HEK293 (cell line): ENCODE results near the gene SLC38A3.
A peak's percentile ranks its signal among the peaks of the same experiment; 100 is the strongest.

Experiments
- CTCF ChIA-PET: fragments of 350-600 bp; formaldehyde crosslinking; extraction: SDS; loops from one replicate; lab custom pipeline; 2021; ENCODE audit warnings: antibody characterized with exemption; lab: Yijun Ruan, JAX
- POLR2A ChIA-PET: fragments of 300-600 bp; formaldehyde crosslinking; extraction: SDS; loops from one replicate; lab custom pipeline; 2020; ENCODE audit warnings: antibody characterized with exemption, inconsistent platforms; lab: Yijun Ruan, JAX
- H3K27ac ChIP-seq: fragments of 200-500 bp; sonication (Bioruptor generic); 2 replicates; pipeline ENCODE4 v1.5.1; 2014; ENCODE audit warnings: low read depth, low read length, control low read depth, inconsistent platforms; ENCODE audit errors: extremely low read depth
- H3K36me3 ChIP-seq, 2 experiments: fragments of 200-500 bp in 1 of 2; sonication (Bioruptor generic) in 1 of 2; 1 replicate in 1 of 2; 2 replicates in 1 of 2; pipeline ENCODE4 v1.5.1; 2014 to 2017; ENCODE audit warnings: inconsistent platforms in 2 of 2, low read length in 2 of 2; ENCODE audit not compliant: control insufficient read depth in 2 of 2, insufficient read depth in 1 of 2
- H3K4me1 ChIP-seq: fragments of 200-500 bp; sonication (Bioruptor generic); 2 replicates; pipeline ENCODE4 v1.5.1; 2014; ENCODE audit warnings: mild to moderate bottlenecking, low read length, inconsistent platforms; ENCODE audit not compliant: control insufficient read depth, insufficient read depth
- H3K4me3 ChIP-seq: 2 replicates; pipeline ENCODE4 v1.5.1; 2011; ENCODE audit warnings: low read depth, mild to moderate bottlenecking, control low read depth, low read length, moderate library complexity
- H3K9me3 ChIP-seq: fragments of 200-500 bp; sonication (Bioruptor generic); 2 replicates; pipeline ENCODE4 v1.5.1; 2014; ENCODE audit warnings: low read depth, low read length, inconsistent platforms; ENCODE audit not compliant: control insufficient read depth, insufficient read depth
- MEIS1 ChIP-seq: sonication (generic); formaldehyde crosslinking; IDR thresholded peaks from 2 replicates; pipeline ENCODE4 v1.8.1; 2022; ENCODE audit warnings: missing genetic modification reagents, mild to moderate bottlenecking, borderline replicate concordance
- PRDM1 ChIP-seq: fragments of 450-650 bp; formaldehyde crosslinking; IDR thresholded peaks from 2 replicates; pipeline ENCODE4; 2016; ENCODE audit warnings: missing biosample characterization, missing genetic modification characterization
- REPIN1 ChIP-seq: fragments of 450-650 bp; formaldehyde crosslinking; IDR thresholded peaks from 2 replicates; pipeline ENCODE4 v1.5.1; 2017; ENCODE audit warnings: missing biosample characterization, missing genetic modification characterization, low read depth
- SP7 ChIP-seq: fragments of 450-650 bp; formaldehyde crosslinking; IDR thresholded peaks from 2 replicates; pipeline ENCODE4 v1.5.1; 2016; ENCODE audit warnings: missing biosample characterization, missing genetic modification characterization
- ZFHX2 ChIP-seq: fragments of 450-650 bp; formaldehyde crosslinking; conservative IDR thresholded peaks from 2 replicates; pipeline ENCODE4 v1.5.1; 2016; ENCODE audit warnings: missing biosample characterization, missing genetic modification characterization
- ZIC2 ChIP-seq: fragments of 450-650 bp; formaldehyde crosslinking; IDR thresholded peaks from 2 replicates; pipeline ENCODE4 v1.5.1; 2016; ENCODE audit warnings: missing biosample characterization, missing genetic modification characterization
- ZNF23 ChIP-seq: fragments of 450-650 bp; formaldehyde crosslinking; IDR thresholded peaks from 2 replicates; pipeline ENCODE4 v1.5.1; 2016; ENCODE audit warnings: missing biosample characterization, missing genetic modification characterization, borderline replicate concordance
- ZNF341 ChIP-seq: fragments of 450-650 bp; formaldehyde crosslinking; IDR thresholded peaks from 2 replicates; pipeline ENCODE4; 2016; ENCODE audit warnings: low read depth, missing biosample characterization, missing genetic modification characterization
- ZNF416 ChIP-seq: fragments of 450-650 bp; formaldehyde crosslinking; IDR thresholded peaks from 2 replicates; pipeline ENCODE4 v1.5.1; 2016; ENCODE audit warnings: missing biosample characterization, missing genetic modification characterization
- ZNF433 ChIP-seq: fragments of 450-650 bp; formaldehyde crosslinking; IDR thresholded peaks from 2 replicates; pipeline ENCODE4 v1.5.1; 2016; ENCODE audit warnings: missing biosample characterization, missing genetic modification characterization, low read depth
- ZNF560 ChIP-seq: fragments of 450-650 bp; formaldehyde crosslinking; IDR thresholded peaks from 2 replicates; pipeline ENCODE4 v1.5.1; 2017; ENCODE audit warnings: missing biosample characterization, missing genetic modification characterization, borderline replicate concordance
- ZNF600 ChIP-seq: fragments of 450-650 bp; formaldehyde crosslinking; IDR thresholded peaks from 2 replicates; pipeline ENCODE4 v1.5.1; 2016; ENCODE audit warnings: missing biosample characterization, missing genetic modification characterization
- ZNF629 ChIP-seq: fragments of 450-650 bp; formaldehyde crosslinking; IDR thresholded peaks from 2 replicates; pipeline ENCODE4 v1.5.1; 2017; ENCODE audit warnings: missing biosample characterization, missing genetic modification characterization
- ZNF660 ChIP-seq: fragments of 450-650 bp; IDR thresholded peaks from 2 replicates; pipeline ENCODE4 v1.5.1; 2018; ENCODE audit warnings: missing biosample characterization, mild to moderate bottlenecking, missing genetic modification characterization
- ZNF768 ChIP-seq: fragments of 450-650 bp; formaldehyde crosslinking; IDR thresholded peaks from 2 replicates; pipeline ENCODE4 v1.5.1; 2018; ENCODE audit warnings: missing biosample characterization, mild to moderate bottlenecking, missing genetic modification characterization
- ZNF785 ChIP-seq: fragments of 450-650 bp; formaldehyde crosslinking; IDR thresholded peaks from 2 replicates; pipeline ENCODE4 v1.5.1; 2016; ENCODE audit warnings: missing biosample characterization, missing genetic modification characterization
- TF ChIP-seq, protein P1 (sequence below): fragments of 450-650 bp; formaldehyde crosslinking; IDR thresholded peaks from 2 replicates; pipeline ENCODE4; 2016; ENCODE audit warnings: missing biosample characterization, missing genetic modification characterization
- TF ChIP-seq, protein P2 (sequence below): fragments of 450-650 bp; formaldehyde crosslinking; IDR thresholded peaks from 2 replicates; pipeline ENCODE4 v1.5.1; 2016; ENCODE audit warnings: missing biosample characterization, missing genetic modification characterization
- TF ChIP-seq, protein P3 (sequence below): fragments of 450-650 bp; formaldehyde crosslinking; IDR thresholded peaks from 2 replicates; pipeline ENCODE4 v1.5.1; 2016; ENCODE audit warnings: missing biosample characterization, missing genetic modification characterization, borderline replicate concordance
- TF ChIP-seq, protein P4 (sequence below): fragments of 450-650 bp; formaldehyde crosslinking; IDR thresholded peaks from 2 replicates; pipeline ENCODE4 v1.5.1; 2016; ENCODE audit warnings: missing biosample characterization, missing genetic modification characterization

The SLC38A3 gene

DNA sequence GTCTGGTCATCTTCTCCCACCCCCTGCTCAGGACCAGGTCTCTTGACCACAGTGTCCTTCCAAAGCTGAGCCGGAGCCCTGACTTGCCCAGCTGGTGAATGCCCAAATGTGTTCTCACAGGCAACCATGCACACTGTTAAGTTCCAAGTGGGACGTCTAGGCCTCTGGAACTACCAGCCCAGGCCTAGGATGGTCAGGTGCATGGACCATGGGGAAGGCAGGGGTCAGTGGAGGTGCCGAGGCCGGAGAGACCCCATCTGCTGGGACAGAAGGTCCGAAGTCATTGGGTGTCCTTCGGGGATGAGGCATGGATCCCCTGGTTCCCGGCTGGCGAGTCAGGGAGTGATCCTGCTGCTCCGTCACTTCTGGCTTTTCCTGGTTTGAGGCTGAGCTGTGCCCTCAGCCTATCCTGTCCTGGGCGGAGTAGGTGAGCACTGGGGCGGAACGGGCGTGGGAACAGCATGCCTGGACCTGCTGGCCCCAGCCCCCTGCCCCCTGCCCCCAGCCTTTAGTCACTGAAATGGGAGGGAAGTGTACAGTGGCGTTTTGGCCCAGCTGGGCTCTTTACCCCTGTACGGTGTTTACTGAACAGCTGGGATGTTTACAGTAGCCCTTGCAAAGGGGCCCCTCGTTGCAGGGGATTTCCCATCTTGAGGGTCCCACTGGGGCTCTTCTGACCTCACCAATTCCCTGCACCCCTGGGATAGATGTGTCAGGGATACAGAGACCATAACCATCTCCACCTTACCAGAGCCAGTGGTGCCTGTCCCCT is 37.8 kb upstream of the SLC38A3 start:
- Histone ChIP-seq H3K9me3 (no peaks in the 10 kb centered on the region), H3K27ac (0 out of 2 replicates have a peak overlapping the region, but pooled peaks have one; percentile 24), H3K4me1 (peaks cover 10% of the 10 kb centered on the region), H3K4me3 (no peak overlapping the region), H3K36me3 (peaks cover 0 to 33% of the 10 kb centered on the region in 2 experiments; a peak in 1 of 3 replicates)
- ChIA-PET POLR2A (no interaction called here), CTCF (no interaction called here)
- TF ChIP-seq REPIN1 (tag by site-specific recombination) (no peak), ZNF785 (no peak), MEIS1 (CRISPR knock-in tag) (no peak), ZIC2 (peak; percentile 54; the same call in 1 of the 2 replicates), ZNF600 (tag by site-specific recombination) (0 out of 2 replicates have a peak, but pooled peaks have one; percentile 23), ZNF341 (tag by site-specific recombination) (peak; percentile 20; the same call in 1 of the 2 replicates), ZFHX2 (tag by site-specific recombination) (no peak)

DNA sequence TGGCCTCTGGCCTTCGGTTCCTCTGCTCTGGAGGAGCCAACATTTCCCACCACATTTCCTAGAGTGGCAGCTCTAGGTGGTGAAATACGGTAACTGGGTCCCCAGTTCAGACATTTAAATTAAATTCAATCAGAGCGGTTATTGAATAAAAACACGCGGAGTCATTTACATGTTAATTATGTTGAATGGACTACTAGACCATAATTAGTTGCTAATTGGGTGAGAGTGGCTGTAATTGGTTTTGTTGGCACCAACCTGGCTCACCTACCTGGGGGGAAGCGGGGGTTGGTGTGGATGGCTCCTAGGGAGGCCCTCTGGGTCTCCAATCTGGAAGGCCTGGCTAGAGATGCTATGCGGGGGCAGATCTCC is 37.2 kb upstream of the SLC38A3 start:
- Histone ChIP-seq H3K27ac (0 out of 2 replicates have a peak overlapping the region, but pooled peaks have one; percentile 16), H3K4me1 (peaks cover 10% of the 10 kb centered on the region), H3K36me3 (peaks cover 0 to 28% of the 10 kb centered on the region in 2 experiments; a peak in 1 of 3 replicates), H3K4me3 (no peak overlapping the region), H3K9me3 (no peaks in the 10 kb centered on the region)
- ChIA-PET CTCF (interaction anchor here (0.8 kb wide), 1 partner anchor 47 kb away, joined by 3 read pairs; no protein-coding TSS in a partner anchor), POLR2A (no interaction called here)
- no peak for TF ChIP-seq PRDM1 (tag by site-specific recombination)
- TF ChIP-seq, protein P1, sequence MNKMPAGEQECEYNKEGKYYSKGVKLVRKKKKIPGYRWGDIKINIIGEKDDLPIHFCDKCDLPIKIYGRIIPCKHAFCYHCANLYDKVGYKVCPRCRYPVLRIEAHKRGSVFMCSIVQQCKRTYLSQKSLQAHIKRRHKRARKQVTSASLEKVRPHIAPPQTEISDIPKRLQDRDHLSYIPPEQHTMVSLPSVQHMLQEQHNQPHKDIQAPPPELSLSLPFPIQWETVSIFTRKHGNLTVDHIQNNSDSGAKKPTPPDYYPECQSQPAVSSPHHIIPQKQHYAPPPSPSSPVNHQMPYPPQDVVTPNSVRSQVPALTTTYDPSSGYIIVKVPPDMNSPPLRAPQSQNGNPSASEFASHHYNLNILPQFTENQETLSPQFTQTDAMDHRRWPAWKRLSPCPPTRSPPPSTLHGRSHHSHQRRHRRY (tag by site-specific recombination) = no peak
- no peak for TF ChIP-seq ZNF560 (tag by site-specific recombination)
- TF ChIP-seq, protein P2, sequence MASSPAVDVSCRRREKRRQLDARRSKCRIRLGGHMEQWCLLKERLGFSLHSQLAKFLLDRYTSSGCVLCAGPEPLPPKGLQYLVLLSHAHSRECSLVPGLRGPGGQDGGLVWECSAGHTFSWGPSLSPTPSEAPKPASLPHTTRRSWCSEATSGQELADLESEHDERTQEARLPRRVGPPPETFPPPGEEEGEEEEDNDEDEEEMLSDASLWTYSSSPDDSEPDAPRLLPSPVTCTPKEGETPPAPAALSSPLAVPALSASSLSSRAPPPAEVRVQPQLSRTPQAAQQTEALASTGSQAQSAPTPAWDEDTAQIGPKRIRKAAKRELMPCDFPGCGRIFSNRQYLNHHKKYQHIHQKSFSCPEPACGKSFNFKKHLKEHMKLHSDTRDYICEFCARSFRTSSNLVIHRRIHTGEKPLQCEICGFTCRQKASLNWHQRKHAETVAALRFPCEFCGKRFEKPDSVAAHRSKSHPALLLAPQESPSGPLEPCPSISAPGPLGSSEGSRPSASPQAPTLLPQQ (tag by site-specific recombination) = no peak
- TF ChIP-seq ZNF416 (tag by site-specific recombination) = no peak
- TF ChIP-seq ZNF768 (tag by site-specific recombination) = no peak
- no peak for TF ChIP-seq ZNF629 (tag by site-specific recombination)
- TF ChIP-seq, protein P3, sequence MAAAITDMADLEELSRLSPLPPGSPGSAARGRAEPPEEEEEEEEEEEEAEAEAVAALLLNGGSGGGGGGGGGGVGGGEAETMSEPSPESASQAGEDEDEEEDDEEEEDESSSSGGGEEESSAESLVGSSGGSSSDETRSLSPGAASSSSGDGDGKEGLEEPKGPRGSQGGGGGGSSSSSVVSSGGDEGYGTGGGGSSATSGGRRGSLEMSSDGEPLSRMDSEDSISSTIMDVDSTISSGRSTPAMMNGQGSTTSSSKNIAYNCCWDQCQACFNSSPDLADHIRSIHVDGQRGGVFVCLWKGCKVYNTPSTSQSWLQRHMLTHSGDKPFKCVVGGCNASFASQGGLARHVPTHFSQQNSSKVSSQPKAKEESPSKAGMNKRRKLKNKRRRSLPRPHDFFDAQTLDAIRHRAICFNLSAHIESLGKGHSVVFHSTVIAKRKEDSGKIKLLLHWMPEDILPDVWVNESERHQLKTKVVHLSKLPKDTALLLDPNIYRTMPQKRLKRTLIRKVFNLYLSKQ (tag by site-specific recombination) = no peak
- TF ChIP-seq, protein P4, sequence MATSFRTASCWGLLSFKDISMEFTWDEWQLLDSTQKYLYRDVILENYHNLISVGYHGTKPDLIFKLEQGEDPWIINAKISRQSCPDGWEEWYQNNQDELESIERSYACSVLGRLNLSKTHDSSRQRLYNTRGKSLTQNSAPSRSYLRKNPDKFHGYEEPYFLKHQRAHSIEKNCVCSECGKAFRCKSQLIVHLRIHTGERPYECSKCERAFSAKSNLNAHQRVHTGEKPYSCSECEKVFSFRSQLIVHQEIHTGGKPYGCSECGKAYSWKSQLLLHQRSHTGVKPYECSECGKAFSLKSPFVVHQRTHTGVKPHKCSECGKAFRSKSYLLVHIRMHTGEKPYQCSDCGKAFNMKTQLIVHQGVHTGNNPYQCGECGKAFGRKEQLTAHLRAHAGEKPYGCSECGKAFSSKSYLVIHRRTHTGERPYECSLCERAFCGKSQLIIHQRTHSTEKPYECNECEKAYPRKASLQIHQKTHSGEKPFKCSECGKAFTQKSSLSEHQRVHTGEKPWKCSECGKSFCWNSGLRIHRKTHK = no peak
- TF ChIP-seq ZNF660 (tag by site-specific recombination) = no peak
- TF ChIP-seq ZNF433 (tag by site-specific recombination) = no peak
- TF ChIP-seq SP7 (tag by site-specific recombination) = no peak
- no peak for TF ChIP-seq ZNF23 (tag by site-specific recombination)
